HG03175 (cell line): Measurements from ENCODE around the gene RPL22L1.
"Not testable (repeated sequence)": the region's sequence is repeated elsewhere in the genome, so short reads cannot be mapped to it uniquely, and the experiment has no call there.

Experiments
- ATAC-seq: cut with Tn5 transposase; IDR thresholded peaks from one replicate; pipeline ENCODE4 v1.9.1; 2021; ENCODE audit warnings: mild to moderate bottlenecking, moderate library complexity; ENCODE audit not compliant: unreplicated experiment

Gene RPL22L1

GRCh38 chr3:170869645-170870593 lies at the start of gene RPL22L1:
Gene RPL22L1 (minus strand): TSS chr3:170870195. CDS start chr3:170870167, 28 bp downstream.
- peak; percentile 97 for ATAC-seq

- ATAC-seq, result no peak
These were observed 48.7 kb upstream of the RPL22L1 start for GRCh38 chr3:170918715-170919114.

- no peak for ATAC-seq
These were observed 44.7 kb upstream of the RPL22L1 start for GRCh38 chr3:170914690-170915089.

- no peak for ATAC-seq
These were observed 44.2 kb upstream of the RPL22L1 start for GRCh38 chr3:170914212-170914611.

GRCh38 chr3:170911051-170911450 lies 41.1 kb upstream of the RPL22L1 start:
- no peak for ATAC-seq

GRCh38 chr3:170910542-170910941 lies 40.5 kb upstream of the RPL22L1 start:
- no peak for ATAC-seq

GRCh38 chr3:170909129-170909903 lies 39.3 kb upstream of the RPL22L1 start:
- no peak for ATAC-seq

- peak; percentile 90 for ATAC-seq
These were observed 38.5 kb upstream of the RPL22L1 start, which contains the start of gene EIF5A2 for GRCh38 chr3:170908235-170909116. Gene EIF5A2 (minus strand): TSS chr3:170908637. CDS start chr3:170907806, 831 bp downstream.

- ATAC-seq, result no peak
These were observed 37.7 kb upstream of the RPL22L1 start for GRCh38 chr3:170907637-170908234.

GRCh38 chr3:170905862-170906261 lies 35.9 kb upstream of the RPL22L1 start:
- no peak for ATAC-seq

- ATAC-seq, result no peak
These were observed 33.1 kb upstream of the RPL22L1 start for GRCh38 chr3:170903123-170903522.

GRCh38 chr3:170899455-170899854 lies 29.5 kb upstream of the RPL22L1 start:
- no peak for ATAC-seq

- ATAC-seq, result no peak
These were observed 28.0 kb upstream of the RPL22L1 start for GRCh38 chr3:170897978-170898377.

GRCh38 chr3:170897199-170897598 lies 27.2 kb upstream of the RPL22L1 start:
- ATAC-seq, result not testable (repeated sequence)

GRCh38 chr3:170896781-170897180 lies 26.8 kb upstream of the RPL22L1 start:
- no peak for ATAC-seq

- ATAC-seq, result not testable (repeated sequence)
These were observed 26.3 kb upstream of the RPL22L1 start for GRCh38 chr3:170896333-170896732.

GRCh38 chr3:170893895-170894294 lies 23.9 kb upstream of the RPL22L1 start:
- ATAC-seq, result no peak

GRCh38 chr3:170889630-170890029 lies 19.6 kb upstream of the RPL22L1 start:
- no peak for ATAC-seq

GRCh38 chr3:170889132-170889531 lies 19.1 kb upstream of the RPL22L1 start:
- ATAC-seq, result no peak
